Kidney (tissue), 14 donors: ENCODE measurements around the gene TM9SF3. TPM values are rescaled to one million over a fixed set of nuclear protein-coding genes. Genes with fewer than 3 reads are reported as not detected.
"Not testable (repeated sequence)": the region's sequence is repeated elsewhere in the genome, so short reads cannot be mapped to it uniquely, and the experiment has no call there.

Experiments
- DNase-seq, 5 donors: peaks; one replicate each; pipeline ENCODE4 v3.0.0-alpha.2; 2013 to 2020
- FAIRE-seq: peaks from 2 replicates; lab custom pipeline; 2012; peaks lifted over from hg19 to GRCh38; lab: Jason Lieb, UNC
- H3K27ac ChIP-seq, 2 donors: one replicate each; pipeline ENCODE4 v1.7.0; 2013; ENCODE audit warnings: low read depth in 2 of 2, low read length in 2 of 2, inconsistent platforms in 1 of 2
- H3K27me3 ChIP-seq: one replicate; pipeline ENCODE4 v1.7.1; 2013; ENCODE audit warnings: low read length, inconsistent platforms; ENCODE audit not compliant: control insufficient read depth, insufficient read depth
- H3K36me3 ChIP-seq, 3 donors: one replicate each; pipeline versions ENCODE4 v1.7.0 to v1.7.1; 2013; ENCODE audit warnings: low read length in 3 of 3, control low read depth in 1 of 3, inconsistent platforms in 1 of 3; ENCODE audit not compliant: insufficient read depth in 3 of 3, control insufficient read depth in 2 of 3
- H3K4me1 ChIP-seq, 3 donors: one replicate each; pipeline versions ENCODE4 v1.7.0 to v1.7.1; 2013; ENCODE audit warnings: low read length in 3 of 3, inconsistent platforms in 1 of 3, low read depth in 1 of 3; ENCODE audit not compliant: control insufficient read depth in 2 of 3, insufficient read depth in 2 of 3
- H3K4me3 ChIP-seq, 3 donors: one replicate each; pipeline versions ENCODE4 v1.7.0 to v1.8.1; 2013; ENCODE audit warnings: low read length in 3 of 3, control low read depth in 1 of 3, inconsistent platforms in 1 of 3
- H3K9ac ChIP-seq, 3 donors: one replicate each; pipeline versions ENCODE4 v1.7.0 to v1.7.1; 2013; ENCODE audit warnings: low read length in 3 of 3, control low read depth in 1 of 3, inconsistent platforms in 1 of 3
- H3K9me3 ChIP-seq, 3 donors: one replicate each; pipeline versions ENCODE4 v1.7.0 to v1.7.1; 2013; ENCODE audit warnings: low read length in 3 of 3, control low read depth in 1 of 3, inconsistent platforms in 1 of 3; ENCODE audit not compliant: control insufficient read depth in 2 of 3, insufficient read depth in 1 of 3
- CTCF ChIP-seq: IDR thresholded peaks from 3 replicates; pipeline ENCODE4 v1.5.1; 2012; ENCODE audit warnings: mild to moderate bottlenecking, moderate library complexity, borderline replicate concordance; ENCODE audit not compliant: insufficient read depth; ENCODE audit errors: extremely low read depth
- intact Hi-C: fragments of 100-400 bp; cut with DNase I; formaldehyde crosslinking; loops from one replicate; pipeline ENCODE4 v1.11.1; 2022
- polyA plus RNA-seq: library from polyadenylated mRNA; stranded (reverse); fragments of 350-450 nt; fragmentation: Illumina TruSeq; extraction: RNeasy Lipid Tissue Mini Kit (QIAGEN cat#74804); gene quantifications from one replicate; pipeline ENCODE4 v1.2.3, GENCODE V29; 2014; ENCODE audit warnings: low read depth, low replicate concordance; ENCODE audit not compliant: insufficient read depth
- total RNA-seq: library from RNA; stranded (reverse); fragmentation: NEBNext Ultra II Directional; extraction: Animal tissue kit (Norgen Biotek cat#: 25700); gene quantifications from one replicate; pipeline ENCODE4 v1.2.1, GENCODE V29; 2021
- donor health status: control.
- donor health status: control.
- donor health status: control.
- donor health status: control.
- donor health status: control.
- donor health status: DM: yes; HTN: yes; CAD: no.
- donor health status: Normal renal cell carcinoma (clear cell type).

TM9SF3 gene
- total and polyA plus RNA-seq, 2 donors from 2014 or later: 42.7 to 144 TPM

GRCh38 chr10:96576277-96576980 lies 10.4 kb downstream of the TM9SF3 start:
- Histone ChIP-seq H3K4me1 (peaks cover 0 to 14% (median 6%) of the 10 kb centered on the region in 3 donors), H3K4me3 (no peak overlapping the region), H3K27ac (no peak overlapping the region), H3K9ac (no peak overlapping the region), H3K27me3 (no peaks in the 10 kb centered on the region), H3K36me3 (no peaks in the 10 kb centered on the region), H3K9me3 (no peaks in the 10 kb centered on the region)
- no peak for TF ChIP-seq CTCF
- intact Hi-C loops: no loop called here
- FAIRE-seq (no peak), DNase-seq (no peak)

- intact Hi-C loops, H3K36me3 ChIP-seq, DNase-seq, FAIRE-seq, H3K27me3 ChIP-seq, H3K27ac ChIP-seq, H3K4me3 ChIP-seq, H3K9me3 ChIP-seq, H3K9ac ChIP-seq: not testable (repeated sequence)
- H3K4me1 ChIP-seq: peaks cover 0 to 12% (median 3%) of the 10 kb centered on the region in 3 donors
Measured at GRCh38 chr10:96574564-96574963, 12.2 kb downstream of the TM9SF3 start.

- TF ChIP-seq CTCF: no peak
- Histone ChIP-seq H3K27me3 (no peaks in the 10 kb centered on the region), H3K9ac (no peak overlapping the region), H3K36me3 (no peaks in the 10 kb centered on the region), H3K4me1 (peaks cover 0 to 13% (median 3%) of the 10 kb centered on the region in 3 donors), H3K27ac (no peak overlapping the region), H3K9me3 (no peaks in the 10 kb centered on the region), H3K4me3 (no peak overlapping the region)
- no peak for DNase-seq
- FAIRE-seq: no peak
- intact Hi-C loops: no loop called here
Measured at GRCh38 chr10:96573036-96573435, 13.8 kb downstream of the TM9SF3 start.

GRCh38 chr10:96570983-96571964 lies 15.5 kb downstream of the TM9SF3 start:
- Histone ChIP-seq H3K4me1 (peaks cover 0 to 6% (median 0%) of the 10 kb centered on the region in 3 donors), H3K27me3 (no peaks in the 10 kb centered on the region), H3K9ac (no peak overlapping the region), H3K9me3 (no peaks in the 10 kb centered on the region), H3K4me3 (no peak overlapping the region), H3K27ac (no peak overlapping the region), H3K36me3 (no peaks in the 10 kb centered on the region)
- no peak for FAIRE-seq
- intact Hi-C loops: no loop called here
- no peak for TF ChIP-seq CTCF
- no peak for DNase-seq
